Astrocyte (in vitro differentiated cells and primary cell): Measurements from ENCODE around the gene ABCA7.

ENCODE experiments used
- EZH2 ChIP-seq: IDR thresholded peaks from 2 replicates; pipeline ENCODE4 v1.6.1; 2012; ENCODE audit warnings: mild to moderate bottlenecking, low read length, inconsistent platforms; ENCODE audit not compliant: insufficient read depth
- TF ChIP-seq, protein P1 (sequence below): IDR thresholded peaks from 2 replicates; pipeline ENCODE4 v1.5.1; 2011; ENCODE audit warnings: low read depth, mild to moderate bottlenecking, inconsistent platforms, low read length, moderate library complexity; ENCODE audit not compliant: insufficient read depth

DNA sequence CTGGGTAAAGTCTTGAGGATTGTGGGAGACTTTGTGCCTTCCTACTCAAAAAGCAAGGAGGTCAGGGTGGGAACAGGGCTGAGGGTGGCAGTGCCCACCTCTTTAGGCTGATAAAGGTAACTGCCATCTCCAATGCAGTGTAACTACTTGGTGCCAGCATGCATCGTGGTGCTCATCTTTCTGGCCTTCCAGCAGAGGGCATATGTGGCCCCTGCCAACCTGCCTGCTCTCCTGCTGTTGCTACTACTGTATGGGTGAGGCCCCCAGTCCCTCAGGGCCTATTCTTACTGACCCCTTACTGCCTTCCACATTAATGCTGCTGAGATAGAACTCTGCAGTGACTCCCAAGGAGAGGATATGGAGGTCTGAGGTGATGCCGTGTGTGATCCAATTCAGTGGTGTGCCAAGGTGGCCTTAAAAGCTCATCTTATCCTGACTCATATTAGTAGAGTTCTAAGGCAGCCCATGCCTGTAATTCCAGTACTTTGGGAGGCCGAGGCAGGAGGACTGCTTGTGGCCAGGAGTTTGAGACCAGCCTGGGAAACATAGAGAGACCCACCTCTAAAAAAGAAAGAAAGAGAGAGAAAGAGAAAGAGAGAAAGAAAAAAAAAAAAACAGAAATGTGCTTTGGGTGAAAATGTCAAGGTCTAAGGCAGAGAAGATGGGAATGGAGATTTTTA, 17.4 kb downstream of the ABCA7 start:
- TF ChIP-seq, protein P1, sequence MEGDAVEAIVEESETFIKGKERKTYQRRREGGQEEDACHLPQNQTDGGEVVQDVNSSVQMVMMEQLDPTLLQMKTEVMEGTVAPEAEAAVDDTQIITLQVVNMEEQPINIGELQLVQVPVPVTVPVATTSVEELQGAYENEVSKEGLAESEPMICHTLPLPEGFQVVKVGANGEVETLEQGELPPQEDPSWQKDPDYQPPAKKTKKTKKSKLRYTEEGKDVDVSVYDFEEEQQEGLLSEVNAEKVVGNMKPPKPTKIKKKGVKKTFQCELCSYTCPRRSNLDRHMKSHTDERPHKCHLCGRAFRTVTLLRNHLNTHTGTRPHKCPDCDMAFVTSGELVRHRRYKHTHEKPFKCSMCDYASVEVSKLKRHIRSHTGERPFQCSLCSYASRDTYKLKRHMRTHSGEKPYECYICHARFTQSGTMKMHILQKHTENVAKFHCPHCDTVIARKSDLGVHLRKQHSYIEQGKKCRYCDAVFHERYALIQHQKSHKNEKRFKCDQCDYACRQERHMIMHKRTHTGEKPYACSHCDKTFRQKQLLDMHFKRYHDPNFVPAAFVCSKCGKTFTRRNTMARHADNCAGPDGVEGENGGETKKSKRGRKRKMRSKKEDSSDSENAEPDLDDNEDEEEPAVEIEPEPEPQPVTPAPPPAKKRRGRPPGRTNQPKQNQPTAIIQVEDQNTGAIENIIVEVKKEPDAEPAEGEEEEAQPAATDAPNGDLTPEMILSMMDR: no peak
- no peak for TF ChIP-seq EZH2
